ENCODE measurements around the gene ANXA7.
A peak's percentile ranks its signal among the peaks of the same experiment; 100 is the strongest.

Gene ANXA7

DNA sequence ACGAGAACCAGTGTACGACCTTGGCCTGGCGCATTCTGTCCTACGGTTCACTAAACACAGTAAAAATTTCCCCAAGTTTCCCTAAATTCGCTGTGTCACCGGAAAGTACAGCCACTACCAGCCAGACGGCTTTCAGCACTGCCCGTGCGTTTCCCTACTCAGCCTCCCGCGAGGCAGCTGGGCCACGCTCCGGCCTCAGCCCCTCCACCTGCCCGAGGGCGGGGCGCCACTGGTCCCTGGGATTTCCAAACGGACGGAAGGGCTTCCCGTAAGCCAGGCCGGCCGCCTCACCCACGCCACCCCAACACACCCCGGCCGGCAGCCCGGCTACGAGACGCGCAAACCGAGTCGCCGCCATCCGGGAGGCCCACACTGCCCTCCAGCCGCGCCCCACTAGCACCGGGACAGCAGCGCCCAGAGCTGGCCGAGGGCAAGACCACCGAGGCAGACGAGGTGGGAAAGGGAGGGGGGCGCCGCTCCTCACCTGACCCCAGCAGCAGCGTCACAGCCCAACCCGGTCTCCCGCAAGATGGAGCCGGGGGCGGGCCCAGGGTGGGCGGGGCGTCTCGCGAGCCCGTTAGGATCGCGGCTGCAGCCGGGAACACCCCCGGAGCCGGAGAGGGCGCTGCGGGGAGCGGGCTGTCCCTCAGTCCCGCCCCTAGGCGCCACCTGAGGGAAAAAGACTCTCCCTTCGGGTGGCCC is at the start of gene ANXA7:
Gene ANXA7 (minus strand): TSS at position 531 of the 702 bp plus-strand sequence. CDS start 13,202 bp downstream, outside the sequence.
- peak; percentile 96 for DNase-seq (ENCODE audit: low read depth)

DNA sequence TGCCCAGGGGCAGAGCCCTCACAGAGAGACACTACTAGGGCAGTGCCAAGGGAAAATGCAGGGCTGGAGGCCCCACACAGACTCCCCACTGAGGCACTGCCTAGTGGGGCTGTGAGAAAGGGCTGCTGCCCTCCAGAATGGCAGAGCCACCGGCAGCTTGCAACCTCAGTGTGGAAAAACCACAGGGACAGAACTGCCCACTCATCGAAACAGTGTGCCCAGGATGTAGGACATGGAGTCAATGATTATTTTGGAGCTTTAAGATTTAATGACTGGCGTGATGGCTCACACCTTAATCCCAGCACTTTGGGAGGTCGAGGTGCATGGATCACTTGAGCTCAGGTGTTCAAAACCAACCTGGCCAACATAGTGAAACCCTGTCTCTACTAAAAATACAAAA is 47.0 kb upstream of the ANXA7 start:
- DNase-seq (ENCODE audit: low read depth) = no peak

DNA sequence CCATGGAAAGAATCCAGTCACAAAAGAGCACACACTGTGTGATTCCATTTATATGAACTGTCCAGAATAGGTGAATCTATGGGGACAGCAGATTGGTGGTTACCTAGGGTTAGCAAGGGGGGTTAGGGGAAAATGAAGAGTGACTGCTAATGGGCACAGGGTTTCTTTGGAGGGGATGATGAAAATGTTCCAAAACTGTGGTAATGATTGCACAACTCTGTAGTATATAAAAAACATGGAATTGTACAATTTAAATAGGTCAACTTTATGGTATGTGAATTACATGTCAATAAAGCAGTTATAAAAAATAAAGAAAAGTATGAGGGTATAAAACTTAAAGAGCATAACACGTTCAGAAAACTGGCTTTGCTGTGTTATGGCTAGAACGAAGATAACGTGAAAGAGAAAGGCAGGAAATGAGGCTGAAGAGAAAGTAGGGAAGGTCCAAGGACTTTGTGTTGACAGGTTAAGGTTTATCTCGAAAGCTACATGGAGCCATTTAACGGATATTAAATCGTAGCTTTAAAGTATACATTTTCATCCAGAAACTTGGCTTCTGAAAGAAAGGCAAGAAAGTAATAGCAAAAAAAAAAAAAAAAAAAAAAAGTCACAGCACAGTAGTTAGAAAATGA is 45.9 kb upstream of the ANXA7 start:
- no peak for DNase-seq (ENCODE audit: low read depth)

DNA sequence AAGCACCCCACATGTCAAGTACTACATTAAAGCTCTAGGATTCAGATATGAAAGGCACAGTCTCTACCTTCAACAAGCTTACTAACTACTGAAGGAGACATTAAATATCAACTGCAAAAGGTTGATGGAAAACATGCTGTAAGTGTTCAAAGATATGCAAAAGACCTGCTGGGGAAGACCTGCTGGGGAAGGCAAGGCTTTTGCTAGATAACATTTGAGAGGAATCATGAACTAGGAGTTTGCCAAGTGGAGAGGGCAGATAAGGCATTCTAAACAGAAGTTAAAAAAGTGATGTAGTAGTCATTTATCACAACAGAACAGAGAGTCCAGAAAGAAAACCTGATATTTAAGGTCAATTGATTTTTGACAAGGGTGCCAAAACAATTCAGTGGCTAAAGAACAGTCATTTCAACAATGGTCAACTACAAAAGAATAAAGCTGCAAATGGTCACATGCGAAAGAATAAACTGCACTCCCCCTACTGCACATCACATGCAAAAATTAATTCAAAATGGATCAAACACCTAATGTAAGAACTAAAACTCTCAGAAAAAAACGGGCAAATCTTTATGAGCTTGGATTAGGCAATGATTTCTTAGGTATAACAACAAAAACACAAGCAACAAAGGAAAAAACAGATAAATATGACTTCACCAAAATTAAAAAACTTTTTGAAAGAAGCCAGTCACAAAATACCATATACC is 42.5 kb upstream of the ANXA7 start:
- DNase-seq (ENCODE audit: low read depth) = no peak

DNA sequence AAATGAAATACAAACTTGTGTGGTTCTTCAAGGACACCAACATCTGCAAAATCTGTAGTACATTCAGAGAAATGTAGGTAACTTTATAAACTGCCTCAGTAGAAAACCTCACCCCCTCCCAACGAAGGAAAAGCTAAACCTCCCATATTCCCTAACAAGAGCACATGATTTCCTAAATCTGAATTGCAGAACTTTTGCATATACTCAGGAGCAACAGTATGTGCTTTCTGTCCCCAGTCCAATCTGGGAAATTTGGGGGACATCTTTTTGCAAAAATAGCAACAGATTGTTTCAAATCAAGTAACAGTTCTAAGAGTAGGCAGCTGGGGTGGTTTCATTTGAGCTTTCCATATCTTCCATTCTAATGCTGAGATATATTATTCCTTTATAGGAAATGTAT is 35.3 kb upstream of the ANXA7 start:
- no peak for DNase-seq (ENCODE audit: low read depth)

DNA sequence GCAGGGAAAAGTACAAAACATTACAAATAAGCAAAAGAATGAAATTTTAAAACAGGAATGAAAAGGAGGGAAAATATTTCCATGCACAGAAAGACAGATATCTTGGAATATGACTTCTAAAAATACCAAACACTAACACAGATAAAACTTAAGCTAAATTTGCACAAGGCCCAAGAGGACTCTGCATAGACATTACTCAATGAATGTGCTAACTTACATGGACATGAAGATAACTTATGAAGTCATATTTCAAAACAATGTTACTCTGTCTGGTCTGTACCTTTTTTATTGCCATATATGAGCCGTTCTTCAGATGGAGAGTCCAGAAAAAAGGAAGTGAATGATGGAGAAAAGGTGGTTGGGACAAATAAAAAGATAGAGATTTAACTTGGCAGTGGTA is 34.5 kb upstream of the ANXA7 start:
- no peak for DNase-seq (ENCODE audit: low read depth)

DNA sequence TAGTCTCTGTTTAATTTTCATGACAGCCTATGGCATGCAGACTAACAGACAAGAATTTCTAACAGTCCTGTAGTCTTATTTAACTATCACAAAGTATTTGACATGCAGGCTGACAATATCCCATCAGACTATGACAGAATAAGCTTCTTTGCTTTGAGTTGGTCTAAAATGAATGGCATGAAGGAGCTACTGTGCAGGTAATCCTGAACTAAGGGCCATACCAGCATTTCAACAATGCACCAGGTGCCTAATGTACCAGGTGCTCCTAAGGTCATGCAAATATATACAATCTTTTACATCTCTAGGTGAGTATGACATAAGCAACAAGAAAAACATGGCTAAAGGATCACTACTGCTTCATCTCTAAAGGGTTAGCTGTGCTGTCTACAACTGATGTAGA is 33.1 kb upstream of the ANXA7 start:
- DNase-seq (ENCODE audit: low read depth) = no peak

DNA sequence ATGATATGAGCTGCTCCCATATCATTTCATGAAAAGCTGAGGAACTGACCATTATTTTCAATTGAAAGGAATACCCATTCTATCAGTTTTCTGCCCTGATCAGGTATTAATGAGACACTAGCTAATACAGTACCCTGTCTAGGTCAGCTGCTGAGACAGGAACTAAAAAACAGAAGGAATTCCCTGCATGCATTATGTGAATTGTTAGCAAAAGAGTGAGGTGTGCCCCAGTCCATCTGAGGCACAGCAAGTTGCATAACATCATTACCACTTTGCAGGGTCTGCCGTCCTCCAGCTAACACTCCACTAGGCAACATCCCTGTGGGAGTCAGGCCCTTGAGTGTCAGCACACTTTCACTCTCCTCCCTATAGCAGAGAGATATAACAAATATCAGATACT is 30.6 kb upstream of the ANXA7 start:
- DNase-seq (ENCODE audit: low read depth) = no peak

DNA sequence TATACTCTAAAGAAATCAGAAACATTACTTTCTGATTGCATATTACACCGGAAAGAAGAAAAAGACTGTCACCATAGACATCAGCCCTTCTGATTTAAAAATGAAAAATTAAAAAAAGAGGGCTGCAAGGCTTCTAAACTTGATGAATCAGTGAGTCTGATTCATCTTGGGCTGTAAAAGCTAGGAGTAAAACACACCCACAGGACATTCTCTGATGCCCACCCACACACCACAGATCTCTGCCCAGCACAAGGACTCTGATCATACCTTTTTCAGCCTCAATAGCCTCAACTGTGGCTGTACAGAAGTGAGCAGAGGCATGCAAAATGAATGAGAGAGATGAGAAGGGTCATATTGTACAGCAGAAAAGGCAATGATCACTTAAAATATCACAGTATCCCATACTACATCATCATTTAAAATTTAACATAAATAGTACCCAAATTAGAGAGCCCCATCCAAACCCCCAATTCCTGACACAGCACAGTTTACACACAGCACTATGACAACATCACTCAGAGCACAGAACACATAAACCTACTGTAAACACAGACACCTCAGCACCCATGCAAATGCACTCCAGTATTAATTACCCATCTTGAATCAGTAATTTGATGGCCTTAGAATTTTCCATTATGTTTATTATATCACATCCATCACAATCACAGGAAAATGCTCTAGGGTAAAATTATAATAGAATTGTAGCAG is 25.9 kb upstream of the ANXA7 start:
- no peak for DNase-seq (ENCODE audit: low read depth)

DNA sequence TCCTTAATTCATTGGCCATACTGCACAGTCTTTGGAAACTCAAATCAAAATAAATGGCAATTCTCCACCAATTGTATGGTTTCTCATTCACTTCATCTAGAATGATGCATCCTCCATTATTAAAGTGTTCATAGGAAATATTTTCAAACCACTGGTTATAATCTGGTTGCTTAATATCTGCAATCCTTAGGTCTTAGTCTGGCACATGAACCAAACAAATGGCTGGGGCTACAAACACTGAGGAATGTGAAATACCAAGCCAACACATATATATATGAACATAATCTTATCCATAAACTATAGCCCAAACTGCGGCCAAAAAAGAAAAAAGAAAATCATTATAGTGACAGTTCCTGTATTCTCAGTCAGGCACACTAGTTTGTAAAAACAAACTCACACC is 25.2 kb upstream of the ANXA7 start:
- DNase-seq (ENCODE audit: low read depth) = no peak

DNA sequence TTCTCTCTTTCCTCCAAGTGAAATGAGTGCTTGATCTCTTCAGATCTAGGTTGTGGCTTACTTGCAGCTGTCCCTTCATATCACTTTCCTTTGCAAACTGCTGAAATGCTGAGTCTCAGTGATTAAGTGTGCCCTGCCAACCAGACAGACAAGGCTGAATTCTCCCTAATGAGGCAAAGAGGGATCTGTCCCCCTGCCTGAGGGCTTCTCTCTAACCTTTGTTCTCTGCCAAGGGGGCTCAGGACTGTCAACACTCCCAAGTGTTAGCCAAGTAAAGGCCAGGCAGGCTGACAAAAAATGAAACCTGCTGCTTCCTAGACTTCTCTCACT is 19.6 kb upstream of the ANXA7 start, which contains the start of gene MSS51:
Gene MSS51 (minus strand): TSS at position 24 of the 330 bp plus-strand sequence. CDS start 5,277 bp downstream, outside the sequence.
- no peak for DNase-seq (ENCODE audit: low read depth)

DNA sequence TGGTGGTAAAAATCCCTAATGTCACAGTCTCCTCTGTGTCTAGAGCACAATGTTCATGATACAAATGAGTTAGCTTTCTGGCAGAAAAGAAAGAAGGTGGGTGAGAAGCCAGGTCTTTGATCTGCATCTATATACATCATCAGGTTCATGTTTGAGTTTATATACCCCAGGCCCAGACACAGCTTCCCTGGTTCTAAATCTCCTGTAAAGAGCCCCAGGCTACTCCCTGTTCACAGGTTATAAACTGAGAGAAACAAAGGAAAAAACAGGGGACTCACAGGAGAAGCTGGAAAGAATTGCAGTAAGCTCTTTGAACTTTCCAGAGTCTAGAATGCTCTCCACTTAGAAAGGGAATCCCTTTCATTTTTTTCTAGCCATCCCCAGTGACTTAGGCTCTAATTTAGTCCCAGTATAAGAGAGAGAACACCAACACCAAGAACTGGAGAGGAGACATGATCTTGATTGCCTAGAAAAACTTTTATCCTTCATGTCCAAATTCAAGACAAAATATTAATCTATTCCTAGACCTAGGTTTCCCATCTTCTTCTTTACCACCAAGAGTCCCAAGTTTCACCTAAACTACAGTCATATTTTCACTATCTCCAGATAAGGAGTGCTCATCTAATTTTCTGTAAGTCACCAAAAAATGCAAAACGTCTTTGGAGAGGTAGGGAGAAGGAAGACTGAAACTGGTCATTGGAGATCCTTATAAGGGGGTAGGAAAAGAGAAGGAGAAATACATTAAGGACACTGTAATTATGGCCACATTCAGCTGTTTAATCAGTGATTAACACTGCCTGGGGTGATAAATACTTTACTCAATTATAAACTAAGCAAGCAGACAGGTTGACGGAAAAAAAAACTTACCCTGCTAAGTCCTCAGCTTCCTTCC is 19.0 kb upstream of the ANXA7 start:
- no peak for DNase-seq (ENCODE audit: low read depth)

DNA sequence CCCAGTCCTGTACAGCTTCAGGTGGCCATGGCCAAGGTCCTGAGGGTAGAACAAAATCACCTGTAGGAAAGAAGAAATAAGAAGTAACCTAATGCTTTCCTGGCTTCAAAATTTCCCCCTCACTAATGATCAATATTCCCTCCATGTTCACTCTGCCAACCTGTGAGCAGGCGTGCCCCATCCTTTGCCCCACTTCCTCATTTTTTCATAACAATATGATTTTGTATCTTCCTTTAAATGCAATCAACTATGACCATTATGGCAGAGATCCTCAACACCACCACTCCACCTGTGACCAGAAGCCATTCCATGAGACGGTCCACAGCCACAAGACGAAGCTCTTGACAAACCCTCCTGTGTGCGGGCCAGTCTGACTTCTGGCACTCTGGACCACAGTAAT is 12.5 kb upstream of the ANXA7 start:
- DNase-seq (ENCODE audit: low read depth) = no peak

DNA sequence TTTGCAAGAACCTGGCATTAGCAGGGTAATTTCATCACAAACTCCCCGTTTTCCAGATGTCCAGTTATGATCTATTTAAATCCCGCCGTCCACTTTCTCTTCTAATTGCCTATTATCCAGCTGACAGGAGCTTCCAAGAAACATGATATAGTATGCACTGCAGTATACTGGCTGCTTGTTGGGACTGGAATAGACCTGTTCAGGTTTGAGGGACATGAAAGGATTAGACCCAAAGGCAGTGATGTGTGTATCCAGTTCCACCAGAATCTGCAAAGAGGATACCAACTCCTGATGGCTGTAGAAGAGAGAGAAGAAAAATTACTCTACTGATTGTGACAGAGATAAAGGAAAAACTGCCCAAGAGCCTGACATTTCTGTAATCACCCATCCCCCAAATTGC is 10.6 kb upstream of the ANXA7 start:
- DNase-seq (ENCODE audit: low read depth) = no peak

DNA sequence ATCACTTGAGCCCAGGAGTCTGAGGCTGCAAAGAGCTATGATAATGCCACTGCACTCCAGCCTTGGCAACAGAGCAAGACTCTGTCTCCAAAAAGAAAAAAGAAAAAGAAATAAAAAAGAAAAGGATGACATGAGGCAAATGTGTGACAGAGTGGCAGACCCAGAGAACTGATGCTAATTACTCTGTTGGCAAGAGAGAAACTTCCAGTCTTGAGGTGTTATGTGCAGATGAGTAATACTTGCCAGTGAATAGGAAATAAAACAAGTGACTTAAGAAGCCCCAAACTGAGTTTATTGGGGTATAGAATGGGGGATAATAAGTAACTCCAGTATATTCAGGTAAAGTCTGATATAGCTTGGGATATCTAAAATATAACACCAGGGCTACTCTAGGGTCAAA is 9.5 kb upstream of the ANXA7 start:
- no peak for DNase-seq (ENCODE audit: low read depth)

DNA sequence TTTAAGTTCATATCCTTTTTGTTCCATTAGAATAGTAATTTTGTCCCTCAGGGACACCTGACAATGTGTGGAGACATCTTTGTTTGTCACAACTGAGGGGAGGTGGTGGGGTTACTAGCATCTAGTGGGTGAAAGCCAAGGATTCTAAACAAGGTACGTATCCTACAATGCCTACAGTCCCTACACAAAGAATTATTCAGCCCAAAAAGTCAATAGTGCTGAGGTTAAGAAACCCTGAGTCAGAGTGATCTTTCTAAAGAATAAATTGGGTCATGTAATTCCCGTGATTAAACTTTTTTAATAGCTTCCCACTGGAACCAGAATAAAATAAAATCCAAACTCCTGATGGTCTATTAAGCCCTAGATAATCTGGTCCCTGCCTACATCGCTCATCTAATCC is 2.7 kb upstream of the ANXA7 start:
- no peak for DNase-seq (ENCODE audit: low read depth)

DNA sequence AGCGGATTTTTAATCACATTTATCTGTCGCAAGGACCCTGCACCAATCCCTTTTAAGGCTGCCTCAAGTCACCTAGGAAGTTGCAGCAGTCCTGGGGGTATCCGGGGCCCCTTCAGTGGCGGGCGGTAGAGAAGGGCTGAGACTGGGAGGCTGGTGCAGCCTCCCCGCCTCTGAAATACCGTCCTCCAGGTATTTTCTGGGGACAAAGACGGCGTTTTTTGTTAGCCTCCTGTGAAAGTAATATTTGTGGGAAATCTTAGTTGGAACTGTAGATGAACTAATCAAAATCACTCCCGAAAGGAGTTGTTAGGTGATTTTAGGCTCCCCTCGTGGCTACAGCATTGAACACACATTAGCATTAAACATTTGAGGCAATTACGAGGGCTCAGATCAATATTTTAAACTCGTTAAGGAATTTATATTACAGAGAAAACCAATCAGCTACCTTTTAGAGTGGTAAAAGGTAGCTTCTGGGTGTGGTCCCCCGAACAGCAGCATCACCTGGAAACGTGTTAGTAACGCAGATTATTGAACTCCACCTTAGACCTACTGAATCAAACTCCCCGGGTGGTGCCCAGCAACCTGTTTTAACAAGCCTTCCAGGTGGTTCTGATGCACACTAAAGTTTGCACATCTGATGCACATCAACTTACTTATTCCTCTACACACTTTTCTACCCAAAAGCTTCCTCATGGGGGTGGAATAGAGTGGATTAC is 530 bp upstream of the ANXA7 start:
- DNase-seq (ENCODE audit: low read depth) = no peak

DNA sequence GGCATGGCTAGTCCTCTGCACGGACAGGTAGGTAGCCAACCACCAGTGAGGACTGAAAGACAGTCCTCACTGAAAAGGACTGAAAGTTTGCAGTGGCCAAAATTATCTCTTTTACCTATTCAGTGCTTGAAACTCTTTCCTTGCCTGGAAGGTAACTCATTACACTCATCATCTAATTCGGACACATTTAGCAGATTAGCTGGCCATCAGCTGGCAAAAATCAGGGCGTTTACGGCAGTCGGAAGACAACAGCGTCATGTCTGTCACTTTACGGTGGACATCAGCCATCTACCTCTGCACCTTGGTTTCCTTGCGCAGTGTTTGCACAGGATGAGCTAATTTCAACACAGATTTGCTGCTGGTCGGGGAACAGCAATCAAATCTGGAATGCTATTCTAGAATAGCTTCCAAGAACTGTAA is 740 bp downstream of the ANXA7 start:
- DNase-seq (ENCODE audit: low read depth) = peak; percentile 4

DNA sequence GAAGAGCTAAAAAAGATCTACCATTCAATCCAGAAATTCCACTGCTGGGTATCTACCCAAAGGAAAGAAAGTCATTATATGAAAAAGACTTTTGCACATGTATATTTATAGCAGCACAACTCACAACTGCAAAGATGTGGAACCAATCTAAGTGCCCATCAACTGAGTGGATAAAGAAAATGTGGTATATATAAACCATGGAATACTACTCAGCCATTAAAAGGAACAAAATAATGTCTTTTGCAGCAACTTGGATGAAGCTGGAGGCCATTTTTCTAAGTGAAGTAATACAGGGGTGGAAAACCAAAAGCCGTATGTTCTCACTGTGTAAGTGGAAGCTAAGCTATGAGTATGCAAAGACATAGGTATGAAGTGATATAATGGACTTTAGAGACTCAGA is 3.0 kb downstream of the ANXA7 start:
- DNase-seq (ENCODE audit: low read depth) = no peak

DNA sequence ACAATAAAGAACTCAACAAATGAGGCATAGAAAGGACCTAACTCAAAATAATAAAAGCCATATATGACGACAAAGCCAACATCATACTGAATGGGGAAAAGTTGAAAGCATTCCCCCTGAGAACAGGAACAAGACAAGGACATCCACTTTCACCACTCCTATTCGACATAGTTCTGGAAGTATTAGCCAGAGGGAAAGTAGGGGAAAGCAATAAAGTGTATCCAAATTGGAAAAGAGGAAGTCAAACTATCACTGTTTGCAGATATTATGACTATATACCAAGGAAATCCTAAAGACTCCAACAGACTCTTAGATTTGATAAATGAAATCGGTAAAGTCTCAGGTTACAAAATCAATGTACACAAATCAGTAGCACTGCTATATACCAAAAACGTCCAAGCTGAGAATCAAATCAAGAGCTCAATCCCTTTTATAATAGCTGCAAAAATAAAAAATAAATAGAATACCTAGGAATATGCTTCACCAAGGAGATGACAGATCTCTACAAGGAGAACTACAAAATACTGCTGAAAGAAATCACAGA is 4.8 kb downstream of the ANXA7 start:
- no peak for DNase-seq (ENCODE audit: low read depth)

DNA sequence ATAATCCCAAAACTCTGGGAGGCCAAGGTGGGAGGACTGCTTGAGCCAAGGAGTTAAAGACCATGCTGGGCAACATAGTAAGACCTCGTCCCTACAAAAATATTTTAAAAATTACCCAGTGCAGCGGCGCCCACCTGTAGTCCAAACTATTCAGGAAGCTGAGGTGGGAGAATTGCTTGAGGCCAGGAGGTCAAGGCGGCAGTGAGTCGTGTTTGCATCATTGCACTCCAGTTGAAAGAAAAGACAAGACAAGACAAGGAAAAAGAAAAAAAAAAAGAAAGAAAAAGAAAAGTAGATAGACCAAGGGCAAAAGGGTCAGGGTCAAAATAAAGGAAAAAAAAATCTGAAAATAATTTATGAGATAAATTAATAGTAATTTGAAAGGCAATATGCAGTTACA is 5.8 kb downstream of the ANXA7 start:
- no peak for DNase-seq (ENCODE audit: low read depth)
